Measurements from ENCODE around the gene COL13A1. TPM values are rescaled to one million over a fixed set of nuclear protein-coding genes. Genes with fewer than 3 reads are reported as not detected.

Gene COL13A1
- total and polyA plus RNA-seq, 4 donors, result 0.17 to 0.47 (median 0.18) TPM

- no peak for DNase-seq (ENCODE audit: low spot score)
- no peak overlapping the region for H3K27ac ChIP-seq (ENCODE audit: low read depth in 1 of 2, low read length in 2 of 2)
Measured at GRCh38 chr10:69973678-69974077, 172.0 kb downstream of the COL13A1 start.

DNA sequence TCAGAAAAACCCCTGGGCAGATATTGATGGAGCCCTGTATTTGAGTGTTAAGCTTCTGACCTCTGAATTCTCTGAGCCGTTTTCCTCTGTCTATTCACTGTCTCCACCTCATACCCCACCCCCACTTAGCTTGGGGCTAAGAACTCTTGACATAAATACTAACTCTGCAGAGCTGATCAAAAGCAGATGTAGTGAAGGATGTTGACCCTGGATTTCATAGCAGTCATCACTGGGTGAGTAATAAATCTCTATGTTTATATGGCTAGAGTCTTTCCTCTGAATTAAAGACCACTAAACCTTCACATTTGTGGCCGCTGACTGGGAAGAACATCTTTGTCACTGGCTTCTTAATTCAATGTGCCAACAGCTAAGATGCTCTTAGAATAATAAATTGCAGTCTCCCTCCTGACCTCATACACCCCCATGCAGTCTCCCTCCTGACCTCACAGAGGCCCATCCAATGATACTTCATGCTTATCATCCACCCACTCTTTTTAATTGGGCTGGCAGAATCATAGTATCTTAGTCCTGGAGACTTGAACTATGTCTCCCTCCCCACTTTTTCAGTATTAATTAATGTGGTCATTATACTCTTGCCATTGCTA, 172.9 kb downstream of the COL13A1 start:
- no peak for DNase-seq (ENCODE audit: low spot score)
- Histone ChIP-seq H3K4me1 (ENCODE audit: control insufficient read depth in 4 of 4, insufficient read depth in 4 of 4, low read length in 3 of 4) (no peaks in the 10 kb centered on the region), H3K36me3 (ENCODE audit: control insufficient read depth in 4 of 4, insufficient read depth in 3 of 4, low read depth in 1 of 4, low read length in 3 of 4) (no peaks in the 10 kb centered on the region), H3K9me3 (ENCODE audit: control insufficient read depth in 4 of 4, low read length in 3 of 4) (no peaks in the 10 kb centered on the region), H3K27me3 (ENCODE audit: control insufficient read depth in 4 of 4, insufficient read depth in 4 of 4, low read length in 3 of 4) (peaks cover 0 to 8% (median 0%) of the 10 kb centered on the region in 4 donors), H3K27ac (ENCODE audit: low read depth in 1 of 2, low read length in 2 of 2) (no peak overlapping the region), H3K9ac (ENCODE audit: low read depth in 1 of 2, low read length in 2 of 2) (no peak overlapping the region), H3K4me3 (ENCODE audit: low read depth in 1 of 3, low read length in 3 of 3) (no peak overlapping the region)
- TF ChIP-seq HNF4A (conservative IDR thresholded peaks at IDR 0.05), result no peak
- TF ChIP-seq RXRA (IDR thresholded peaks at IDR 0.05), result peak in 1 of 2 donors; percentile 14
- 46% methylated on average over 2 of the region's 2 CpGs for WGBS

More at GRCh38 chr10:69973678-69974077, 172.0 kb downstream of the COL13A1 start:
- no peak overlapping the region for H3K4me3 ChIP-seq (ENCODE audit: low read depth in 1 of 3, low read length in 3 of 3)
- TF ChIP-seq NR2F2 (IDR thresholded peaks at IDR 0.05) (no peak), GABPA (IDR thresholded peaks at IDR 0.05 in 1 of 2, conservative IDR thresholded peaks at IDR 0.05 in 1 of 2) (no peak), SP1 (IDR thresholded peaks at IDR 0.05) (no peak), REST (IDR thresholded peaks at IDR 0.05) (no peak), FOXA1 (IDR thresholded peaks at IDR 0.05) (no peak), TAF1 (conservative IDR thresholded peaks at IDR 0.05) (no peak), HNF4G (IDR thresholded peaks at IDR 0.05) (no peak), RXRA (IDR thresholded peaks at IDR 0.05) (no peak), JUND (IDR thresholded peaks at IDR 0.05) (no peak), RAD21 (IDR thresholded peaks at IDR 0.05) (no peak), EGR1 (IDR thresholded peaks at IDR 0.05; ENCODE audit: low read depth in 2 of 2) (no peak), YY1 (IDR thresholded peaks at IDR 0.05) (no peak), FOXA2 (IDR thresholded peaks at IDR 0.05) (no peak)
- TF ChIP-seq, protein P1, sequence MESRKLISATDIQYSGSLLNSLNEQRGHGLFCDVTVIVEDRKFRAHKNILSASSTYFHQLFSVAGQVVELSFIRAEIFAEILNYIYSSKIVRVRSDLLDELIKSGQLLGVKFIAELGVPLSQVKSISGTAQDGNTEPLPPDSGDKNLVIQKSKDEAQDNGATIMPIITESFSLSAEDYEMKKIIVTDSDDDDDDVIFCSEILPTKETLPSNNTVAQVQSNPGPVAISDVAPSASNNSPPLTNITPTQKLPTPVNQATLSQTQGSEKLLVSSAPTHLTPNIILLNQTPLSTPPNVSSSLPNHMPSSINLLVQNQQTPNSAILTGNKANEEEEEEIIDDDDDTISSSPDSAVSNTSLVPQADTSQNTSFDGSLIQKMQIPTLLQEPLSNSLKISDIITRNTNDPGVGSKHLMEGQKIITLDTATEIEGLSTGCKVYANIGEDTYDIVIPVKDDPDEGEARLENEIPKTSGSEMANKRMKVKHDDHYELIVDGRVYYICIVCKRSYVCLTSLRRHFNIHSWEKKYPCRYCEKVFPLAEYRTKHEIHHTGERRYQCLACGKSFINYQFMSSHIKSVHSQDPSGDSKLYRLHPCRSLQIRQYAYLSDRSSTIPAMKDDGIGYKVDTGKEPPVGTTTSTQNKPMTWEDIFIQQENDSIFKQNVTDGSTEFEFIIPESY (IDR thresholded peaks at IDR 0.05), result no peak
- TF ChIP-seq, protein P2, sequence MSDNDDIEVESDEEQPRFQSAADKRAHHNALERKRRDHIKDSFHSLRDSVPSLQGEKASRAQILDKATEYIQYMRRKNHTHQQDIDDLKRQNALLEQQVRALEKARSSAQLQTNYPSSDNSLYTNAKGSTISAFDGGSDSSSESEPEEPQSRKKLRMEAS (IDR thresholded peaks at IDR 0.05), result no peak
- TF ChIP-seq, protein P3, sequence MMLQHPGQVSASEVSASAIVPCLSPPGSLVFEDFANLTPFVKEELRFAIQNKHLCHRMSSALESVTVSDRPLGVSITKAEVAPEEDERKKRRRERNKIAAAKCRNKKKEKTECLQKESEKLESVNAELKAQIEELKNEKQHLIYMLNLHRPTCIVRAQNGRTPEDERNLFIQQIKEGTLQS (IDR thresholded peaks at IDR 0.05), result no peak
- no peak overlapping the region for H3K9ac ChIP-seq (ENCODE audit: low read depth in 1 of 2, low read length in 2 of 2)
- H3K36me3 ChIP-seq (ENCODE audit: control insufficient read depth in 4 of 4, insufficient read depth in 3 of 4, low read depth in 1 of 4, low read length in 3 of 4), result no peaks in the 10 kb centered on the region
- no peaks in the 10 kb centered on the region for H3K9me3 ChIP-seq (ENCODE audit: control insufficient read depth in 4 of 4, low read length in 3 of 4)
- peaks cover 0 to 8% (median 0%) of the 10 kb centered on the region in 4 donors for H3K27me3 ChIP-seq (ENCODE audit: control insufficient read depth in 4 of 4, insufficient read depth in 4 of 4, low read length in 3 of 4)
- H3K4me1 ChIP-seq (ENCODE audit: control insufficient read depth in 4 of 4, insufficient read depth in 4 of 4, low read length in 3 of 4), result no peaks in the 10 kb centered on the region
